Natural killer cell (primary cell): ENCODE measurements around the gene TRPM5. TPM values are rescaled to one million over a fixed set of nuclear protein-coding genes. Genes with fewer than 3 reads are reported as not detected.
A peak's percentile ranks its signal among the peaks of the same experiment; 100 is the strongest.

Source experiments
- ATAC-seq, 3 donors: fragments of 150-1000 bp in 2 of 3; fragments of 200-7000 bp in 1 of 3; cut with Tn5 transposase; 1 replicate in 1 of 3; 2 replicates in 2 of 3; pipeline ENCODE4 v1.10.0; 2021; ENCODE audit warnings: mild to moderate bottlenecking in 2 of 3, moderate library complexity in 2 of 3
- DNase-seq, 2 donors: peaks; one replicate each; pipeline versions ENCODE4 v3.0.0 to v3.0.0-alpha.2; 2013 to 2021; ENCODE audit warnings: mixed read lengths in 1 of 2
- H3K27ac ChIP-seq: one replicate; pipeline ENCODE4 v1.5.1; 2013; ENCODE audit warnings: mild to moderate bottlenecking, low read length
- H3K27me3 ChIP-seq: one replicate; pipeline ENCODE4 v1.6.1; 2013; ENCODE audit warnings: low read length; ENCODE audit not compliant: control insufficient read depth, insufficient read depth
- H3K36me3 ChIP-seq: one replicate; pipeline ENCODE4 v1.6.1; 2013; ENCODE audit warnings: low read length; ENCODE audit not compliant: control insufficient read depth, insufficient read depth
- H3K4me1 ChIP-seq: one replicate; pipeline ENCODE4 v1.6.1; 2013; ENCODE audit warnings: low read length; ENCODE audit not compliant: control insufficient read depth, insufficient read depth
- H3K4me3 ChIP-seq: one replicate; pipeline ENCODE4 v1.5.1; 2013; ENCODE audit warnings: low read length
- H3K9me3 ChIP-seq: one replicate; pipeline ENCODE4 v1.6.1; 2013; ENCODE audit warnings: low read length; ENCODE audit not compliant: control insufficient read depth, insufficient read depth
- H3K27ac Mint-ChIP-seq, 2 donors: one replicate each; pipeline ENCODE4 v1.8.0; 2022; ENCODE audit warnings: mild to moderate bottlenecking in 2 of 2, mixed read lengths in 2 of 2, moderate library complexity in 1 of 2
- H3K27me3 Mint-ChIP-seq, 2 donors: one replicate each; pipeline ENCODE4 v1.8.0; 2022; ENCODE audit warnings: low read depth in 2 of 2, mixed read lengths in 2 of 2
- H3K36me3 Mint-ChIP-seq: one replicate; pipeline ENCODE4 v1.8.0; 2022; ENCODE audit warnings: mixed read lengths
- H3K4me1 Mint-ChIP-seq, 2 donors: one replicate each; pipeline ENCODE4 v1.8.0; 2022; ENCODE audit warnings: mixed read lengths in 2 of 2
- H3K4me3 Mint-ChIP-seq: one replicate; pipeline ENCODE4 v1.8.0; 2022; ENCODE audit warnings: mild to moderate bottlenecking, moderate library complexity, mixed read lengths
- H3K9me3 Mint-ChIP-seq, 2 donors: one replicate each; pipeline ENCODE4 v1.8.0; 2022; ENCODE audit warnings: mixed read lengths in 2 of 2
- WGBS: methylation state at CpG from one replicate; pipeline ENCODE4 v1.1.7; 2013; ENCODE audit warnings: missing lambda C conversion rate; ENCODE audit not compliant: insufficient coverage; 5-methylcytosine and 5-hydroxymethylcytosine counted together
- intact Hi-C: fragments of 100-400 bp; cut with micrococcal nuclease; formaldehyde crosslinking; loops from one replicate; pipeline ENCODE4 v1.14.2; 2022
- total RNA-seq, 4 donors: library from RNA; stranded (reverse); fragments of 120-200 nt in 1 of 4; gene quantifications; one replicate each; pipeline versions ENCODE4 v1.2.3 to v1.2.4, GENCODE V29; 2013 to 2022
- TF ChIP-seq, protein P1 (sequence below): fragments of 200-600 bp; IDR thresholded peaks from one replicate; pipeline ENCODE4 v1.8.0; 2022; ENCODE audit warnings: antibody characterized with exemption

The TRPM5 gene
- total RNA-seq, 3 donors from 2014 or later (not counting 1 experiment from before 2014, with no cell fraction given) = not detected

DNA sequence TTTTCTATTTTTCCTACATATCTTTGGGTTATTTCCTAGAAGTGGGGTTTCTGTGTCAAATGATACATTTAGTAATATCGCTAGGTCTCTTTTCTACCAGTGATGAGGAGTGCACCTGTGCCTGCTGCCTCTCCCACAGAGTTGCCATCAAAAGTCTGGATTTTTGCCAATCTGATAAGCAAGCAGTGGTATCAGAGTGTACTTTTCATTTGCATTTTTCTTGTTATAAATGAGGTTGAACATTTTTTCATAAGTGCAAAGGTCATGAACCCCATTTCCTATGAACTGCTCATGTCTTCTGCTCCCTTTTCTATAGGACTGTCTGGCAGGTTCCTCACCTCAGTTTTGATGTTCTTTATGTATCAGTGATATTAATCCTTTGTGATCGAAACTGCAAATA lies 1.7 kb downstream of the TRPM5 start:
- H3K9me3 Mint-ChIP-seq = no peaks in the 10 kb centered on the region
- ATAC-seq (no peak), DNase-seq (peak in 1 of 2 donors; percentile 81)
- H3K9me3 ChIP-seq = no peaks in the 10 kb centered on the region
- H3K27me3 ChIP-seq = peaks cover 21% of the 10 kb centered on the region
- H3K4me1 Mint-ChIP-seq = peaks cover 0 to 13% of the 10 kb centered on the region in 2 donors
- peak overlapping the region; percentile 10 for H3K4me3 Mint-ChIP-seq
- peaks cover 26 to 34% of the 10 kb centered on the region in 2 donors for H3K27me3 Mint-ChIP-seq
- no peaks in the 10 kb centered on the region for H3K36me3 Mint-ChIP-seq
- peaks cover 30% of the 10 kb centered on the region for H3K4me1 ChIP-seq
- intact Hi-C loops = no loop called here
- TF ChIP-seq, protein P1, sequence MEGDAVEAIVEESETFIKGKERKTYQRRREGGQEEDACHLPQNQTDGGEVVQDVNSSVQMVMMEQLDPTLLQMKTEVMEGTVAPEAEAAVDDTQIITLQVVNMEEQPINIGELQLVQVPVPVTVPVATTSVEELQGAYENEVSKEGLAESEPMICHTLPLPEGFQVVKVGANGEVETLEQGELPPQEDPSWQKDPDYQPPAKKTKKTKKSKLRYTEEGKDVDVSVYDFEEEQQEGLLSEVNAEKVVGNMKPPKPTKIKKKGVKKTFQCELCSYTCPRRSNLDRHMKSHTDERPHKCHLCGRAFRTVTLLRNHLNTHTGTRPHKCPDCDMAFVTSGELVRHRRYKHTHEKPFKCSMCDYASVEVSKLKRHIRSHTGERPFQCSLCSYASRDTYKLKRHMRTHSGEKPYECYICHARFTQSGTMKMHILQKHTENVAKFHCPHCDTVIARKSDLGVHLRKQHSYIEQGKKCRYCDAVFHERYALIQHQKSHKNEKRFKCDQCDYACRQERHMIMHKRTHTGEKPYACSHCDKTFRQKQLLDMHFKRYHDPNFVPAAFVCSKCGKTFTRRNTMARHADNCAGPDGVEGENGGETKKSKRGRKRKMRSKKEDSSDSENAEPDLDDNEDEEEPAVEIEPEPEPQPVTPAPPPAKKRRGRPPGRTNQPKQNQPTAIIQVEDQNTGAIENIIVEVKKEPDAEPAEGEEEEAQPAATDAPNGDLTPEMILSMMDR = no peak
- 92% methylated on average over 1 of the region's 2 CpGs for WGBS
- no peaks in the 10 kb centered on the region for H3K36me3 ChIP-seq
- no peak overlapping the region for H3K4me3 ChIP-seq
- no peak overlapping the region for H3K27ac ChIP-seq
- H3K27ac Mint-ChIP-seq = no peak overlapping the region

DNA sequence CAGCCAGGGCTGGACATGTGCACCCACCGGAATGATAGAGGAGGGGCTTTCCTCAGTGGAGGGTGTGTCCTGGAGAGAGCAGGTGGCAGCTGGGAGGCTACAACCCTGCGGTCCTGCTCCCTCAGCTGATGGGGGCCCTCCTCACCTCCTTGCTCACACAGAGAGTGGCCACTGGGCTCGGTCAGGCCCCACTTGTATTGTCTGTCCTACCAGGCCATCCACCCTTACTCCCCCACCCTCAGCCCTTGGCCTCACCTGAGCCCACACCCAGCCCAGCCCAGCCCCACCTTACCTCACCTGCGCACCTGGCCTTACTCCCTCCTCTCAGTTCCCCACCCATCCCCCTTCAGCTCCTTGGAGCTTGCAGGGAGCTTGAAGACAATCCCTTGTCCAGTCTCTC lies 3.1 kb downstream of the TRPM5 start:
- Mint-ChIP-seq H3K4me1 (peaks cover 0 to 6% of the 10 kb centered on the region in 2 donors), H3K9me3 (no peaks in the 10 kb centered on the region), H3K4me3 (no peak overlapping the region), H3K36me3 (no peaks in the 10 kb centered on the region), H3K27ac (no peak overlapping the region), H3K27me3 (peaks cover 18 to 27% of the 10 kb centered on the region in 2 donors)
- 83% methylated on average over 4 of the region's 4 CpGs for WGBS
- ATAC-seq = no peak
- H3K27me3 ChIP-seq = peaks cover 9% of the 10 kb centered on the region
- H3K4me3 ChIP-seq = no peak overlapping the region
- TF ChIP-seq, protein P1 = no peak
- no peak overlapping the region for H3K27ac ChIP-seq
- peaks cover 16% of the 10 kb centered on the region for H3K4me1 ChIP-seq
- no peaks in the 10 kb centered on the region for H3K9me3 ChIP-seq
- no peaks in the 10 kb centered on the region for H3K36me3 ChIP-seq
- intact Hi-C loops = no loop called here
- no peak for DNase-seq

DNA sequence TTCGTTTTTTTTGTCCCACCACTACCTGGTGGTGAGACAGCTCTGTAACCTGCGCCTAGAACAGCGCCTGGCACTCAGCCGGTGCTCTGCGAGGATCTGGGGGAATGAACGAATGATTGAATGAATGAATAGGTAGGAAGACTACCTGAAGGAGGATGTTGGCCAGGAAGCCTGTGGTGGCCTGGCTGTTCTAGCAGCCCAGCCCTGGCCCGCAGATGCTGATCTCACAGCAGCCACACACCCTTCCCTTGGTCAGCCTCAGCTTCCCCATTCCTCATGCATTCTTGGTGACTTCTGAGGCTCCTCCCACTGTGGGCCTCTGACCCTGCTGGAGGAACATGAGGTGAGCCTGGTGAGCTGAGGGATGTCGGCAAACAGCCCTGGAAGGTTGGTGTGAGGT lies 3.7 kb downstream of the TRPM5 start:
- H3K4me3 Mint-ChIP-seq = no peak overlapping the region
- H3K9me3 ChIP-seq = no peaks in the 10 kb centered on the region
- peak in 1 of 2 donors; percentile 6 for DNase-seq
- H3K27me3 ChIP-seq = peaks cover 4% of the 10 kb centered on the region
- no peak overlapping the region for H3K27ac Mint-ChIP-seq
- no peak overlapping the region for H3K27ac ChIP-seq
- H3K4me1 ChIP-seq = peaks cover 11% of the 10 kb centered on the region
- 67% methylated on average over 8 of the region's 8 CpGs for WGBS
- ATAC-seq = peak in 1 of 3 donors; percentile 57
- intact Hi-C loops = no loop called here
- H3K4me3 ChIP-seq = no peak overlapping the region
- peaks cover 18 to 27% of the 10 kb centered on the region in 2 donors for H3K27me3 Mint-ChIP-seq
- no peaks in the 10 kb centered on the region for H3K36me3 Mint-ChIP-seq
- H3K36me3 ChIP-seq = no peaks in the 10 kb centered on the region
- H3K9me3 Mint-ChIP-seq = no peaks in the 10 kb centered on the region
- peaks cover 0 to 5% of the 10 kb centered on the region in 2 donors for H3K4me1 Mint-ChIP-seq
- TF ChIP-seq, protein P1 = no peak

DNA sequence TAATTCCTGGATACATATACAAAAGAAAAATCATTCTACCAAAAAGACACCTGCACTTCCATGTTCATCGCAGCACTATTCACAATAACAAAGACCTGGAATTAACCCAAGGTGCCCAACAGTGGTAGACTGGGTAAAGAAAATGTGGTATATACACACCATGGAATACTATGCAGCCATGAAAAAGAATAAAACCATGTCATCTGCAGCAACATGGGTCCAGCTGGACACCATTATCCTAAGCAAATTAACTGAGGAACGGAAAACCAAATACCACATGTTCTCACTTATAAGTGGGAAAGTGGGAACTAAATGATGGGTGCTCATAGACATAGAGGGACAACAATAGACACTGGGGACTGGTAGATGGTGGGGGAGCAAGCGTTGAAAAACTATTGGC lies 4.5 kb downstream of the TRPM5 start:
- H3K27me3 ChIP-seq = no peaks in the 10 kb centered on the region
- Mint-ChIP-seq H3K9me3 (no peaks in the 10 kb centered on the region), H3K4me1 (no peaks in the 10 kb centered on the region), H3K27ac (no peak overlapping the region), H3K27me3 (peaks cover 15 to 27% of the 10 kb centered on the region in 2 donors), H3K36me3 (no peaks in the 10 kb centered on the region), H3K4me3 (no peak overlapping the region)
- ATAC-seq (no peak), DNase-seq (no peak)
- WGBS = 100% methylated on average over 1 of the region's 3 CpGs
- no peaks in the 10 kb centered on the region for H3K36me3 ChIP-seq
- no peak overlapping the region for H3K27ac ChIP-seq
- H3K4me3 ChIP-seq = no peak overlapping the region
- intact Hi-C loops = no loop called here
- no peaks in the 10 kb centered on the region for H3K9me3 ChIP-seq
- TF ChIP-seq, protein P1 = no peak
- H3K4me1 ChIP-seq = peaks cover 6% of the 10 kb centered on the region
